Fibroblast of the aortic adventitia (primary cell): ENCODE data around the gene SLC22A2. TPM values are rescaled to one million over a fixed set of nuclear protein-coding genes. Genes with fewer than 3 reads are reported as not detected.

Experiments used
- DNase-seq: peaks from one replicate; pipeline ENCODE4 v3.0.0-alpha.2; 2010; ENCODE audit warnings: low read depth
- H3K4me3 ChIP-seq: 2 replicates; pipeline ENCODE4 v1.5.1; 2011; ENCODE audit warnings: low read depth, mild to moderate bottlenecking, control low read depth, low read length, moderate library complexity
- CTCF ChIP-seq: IDR thresholded peaks from 2 replicates; pipeline ENCODE4 v1.5.1; 2011; ENCODE audit warnings: mild to moderate bottlenecking, low read length, control low read depth, inconsistent platforms; ENCODE audit not compliant: insufficient read depth
- total RNA-seq: library from RNA; depleted of rRNA; stranded (reverse); fragments of >200 nt; gene quantifications from 2 replicates; pipeline ENCODE4 v1.2.3, GENCODE V29; 2012; ENCODE audit warnings: low replicate concordance

Gene SLC22A2
- total RNA-seq, 1 donor, result not detected

- DNase-seq, result no peak
- no peak overlapping the region for H3K4me3 ChIP-seq
- TF ChIP-seq CTCF, result no peak
Measured at GRCh38 chr6:160190973-160191372, 67.6 kb downstream of the SLC22A2 start.

GRCh38 chr6:160190081-160190480 lies 68.5 kb downstream of the SLC22A2 start:
- no peak for DNase-seq
- H3K4me3 ChIP-seq, result no peak overlapping the region
- no peak for TF ChIP-seq CTCF

GRCh38 chr6:160188773-160189172 lies 69.8 kb downstream of the SLC22A2 start:
- no peak for DNase-seq
- H3K4me3 ChIP-seq, result no peak overlapping the region
- TF ChIP-seq CTCF, result no peak

- H3K4me3 ChIP-seq, result no peak overlapping the region
- DNase-seq, result no peak
- no peak for TF ChIP-seq CTCF
Measured at GRCh38 chr6:160180706-160181105, 77.9 kb downstream of the SLC22A2 start.

- TF ChIP-seq CTCF, result no peak
- DNase-seq, result no peak
Measured at GRCh38 chr6:160178271-160178670, 80.3 kb downstream of the SLC22A2 start.

GRCh38 chr6:160177220-160177619 lies 81.4 kb downstream of the SLC22A2 start:
- no peak overlapping the region for H3K4me3 ChIP-seq
- no peak for DNase-seq
- no peak for TF ChIP-seq CTCF

More at GRCh38 chr6:160178271-160178670, 80.3 kb downstream of the SLC22A2 start:
- no peak overlapping the region for H3K4me3 ChIP-seq

- DNase-seq, result no peak
- no peak for TF ChIP-seq CTCF
- H3K4me3 ChIP-seq, result no peak overlapping the region
Measured at GRCh38 chr6:160174681-160175080, 83.9 kb downstream of the SLC22A2 start.
